Heart right ventricle (tissue), 16 donors: Measurements from ENCODE around the gene KDM5B. TPM values are rescaled to one million over a fixed set of nuclear protein-coding genes. Genes with fewer than 3 reads are reported as not detected.

Source experiments
- ATAC-seq, 8 donors: fragments of 200-7000 bp; cut with Tn5 transposase; one replicate each; pipeline ENCODE4 v1.9.1; 2020; ENCODE audit warnings: mild to moderate bottlenecking in 8 of 8, moderate library complexity in 8 of 8, moderate number of reproducible peaks in 1 of 8
- DNase-seq, 2 donors: peaks; one replicate each; pipeline ENCODE4 v3.0.0-alpha.2; 2020
- H3K27ac ChIP-seq, 10 donors: fragments of 200-600 bp; sonication (generic) in 2 of 10; one replicate each; pipeline versions ENCODE4 v1.5.0 to v1.8.0; 2020 to 2022; ENCODE audit warnings: mild to moderate bottlenecking in 3 of 10
- H3K27me3 ChIP-seq, 7 donors: fragments of 200-600 bp; one replicate each; pipeline ENCODE4 v1.8.0; 2021 to 2022; ENCODE audit warnings: mild to moderate bottlenecking in 2 of 7
- H3K36me3 ChIP-seq, 9 donors: fragments of 200-600 bp; sonication (generic) in 1 of 9; one replicate each; pipeline versions ENCODE4 v1.5.0 to v1.8.0; 2020 to 2022; ENCODE audit warnings: mild to moderate bottlenecking in 2 of 9
- H3K4me1 ChIP-seq, 9 donors: fragments of 200-600 bp; sonication (generic) in 1 of 9; one replicate each; pipeline versions ENCODE4 v1.5.0 to v1.8.0; 2020 to 2022; ENCODE audit warnings: mild to moderate bottlenecking in 4 of 9
- H3K4me3 ChIP-seq, 10 donors: fragments of 200-600 bp; sonication (generic) in 2 of 10; one replicate each; pipeline versions ENCODE4 v1.5.0 to v1.8.0; 2020 to 2022; ENCODE audit warnings: mild to moderate bottlenecking in 7 of 10, moderate library complexity in 2 of 10
- H3K9me3 ChIP-seq, 11 donors: fragments of 200-600 bp in 10 of 11; sonication (generic) in 2 of 11; one replicate each; pipeline versions ENCODE4 v1.5.0 to v1.8.0; 2013 to 2022; ENCODE audit warnings: mild to moderate bottlenecking in 2 of 11, control low read depth in 1 of 11, moderate library complexity in 1 of 11
- CTCF ChIP-seq, 9 donors: fragments of 200-600 bp; sonication (generic) in 2 of 9; IDR thresholded peaks; one replicate each; pipeline versions ENCODE4 v1.5.0 to v1.8.0; 2021 to 2022; ENCODE audit warnings: antibody characterized with exemption in 9 of 9, mild to moderate bottlenecking in 5 of 9, moderate library complexity in 1 of 9
- WGBS, 2 donors: extraction: QIAGEN DNeasy Blood & Tissue Kit; methylation state at CpG; one replicate each; pipeline ENCODE4 v1.1.7; 2013; ENCODE audit warnings: inconsistent platforms in 1 of 2; 5-methylcytosine and 5-hydroxymethylcytosine counted together
- intact Hi-C, 10 donors: fragments of 100-400 bp; cut with DNase I; formaldehyde crosslinking; loops; one replicate each; pipeline versions ENCODE4 v1.11.1 to v1.14.2; 2022
- polyA plus RNA-seq, 2 donors: library from polyadenylated mRNA; stranded (reverse); fragments of 200-250 nt; gene quantifications; one replicate each; pipeline ENCODE4 v1.2.3, GENCODE V29; 2013
- total RNA-seq, 10 donors: library from RNA; stranded (reverse); fragmentation: NEBNext Ultra II Directional in 3 of 10; extraction: Animal tissue kit (Norgen Biotek cat#: 25700) in 3 of 10; gene quantifications; one replicate each; pipeline versions ENCODE4 v1.2.1 to v1.2.4, GENCODE V29; 2021 to 2023
- donor health status: Arrhythmogenic right ventricular cardiomyopathy.
- donor health status: ischemic (EF 13 %, LVEDD 7.1; RV severe dilation, severe dysfunction).
- donor health status: healthy with polysubstance abuse.
- donor health status: DM: no; HTN: yes; CAD: no.
- donor health status: DM: no; HTN: no; CAD: no.
- donor health status: ischemic (EF 25% LVEDD 6.9; RV normal size, moderate dysfunction).
- donor health status: ischemic (EF 25% LVEDD 5.7; RV mildly dilated, moderate dysfunction).
- donor health status: healthy.
- donor health status: DM: yes; HTN: yes; CAD: no.
- donor health status: Ischemic cardiomyopathy.
- donor health status: ischemic (EF 35%, LVEDD 5.7; RV mildly dilated, moderate dysfunction).
- donor health status: nonischemic (EF 11% LVEDD 7.7; RV severe dilation, severe dysfunction).
- donor health status: DM: yes; HTN: yes; CAD: no.
- donor health status: PGD.
- donor health status: ischemic (EF 29% LVEDD 5.4; RV normal size, mild dysfunction).
- donor health status: nonischemic (EF 23%, LVEDD 6.1; RV moderate dilation, normal function).

KDM5B gene
- total and polyA plus RNA-seq, 12 donors: 4.9 to 18.5 (median 13.6) TPM

DNA sequence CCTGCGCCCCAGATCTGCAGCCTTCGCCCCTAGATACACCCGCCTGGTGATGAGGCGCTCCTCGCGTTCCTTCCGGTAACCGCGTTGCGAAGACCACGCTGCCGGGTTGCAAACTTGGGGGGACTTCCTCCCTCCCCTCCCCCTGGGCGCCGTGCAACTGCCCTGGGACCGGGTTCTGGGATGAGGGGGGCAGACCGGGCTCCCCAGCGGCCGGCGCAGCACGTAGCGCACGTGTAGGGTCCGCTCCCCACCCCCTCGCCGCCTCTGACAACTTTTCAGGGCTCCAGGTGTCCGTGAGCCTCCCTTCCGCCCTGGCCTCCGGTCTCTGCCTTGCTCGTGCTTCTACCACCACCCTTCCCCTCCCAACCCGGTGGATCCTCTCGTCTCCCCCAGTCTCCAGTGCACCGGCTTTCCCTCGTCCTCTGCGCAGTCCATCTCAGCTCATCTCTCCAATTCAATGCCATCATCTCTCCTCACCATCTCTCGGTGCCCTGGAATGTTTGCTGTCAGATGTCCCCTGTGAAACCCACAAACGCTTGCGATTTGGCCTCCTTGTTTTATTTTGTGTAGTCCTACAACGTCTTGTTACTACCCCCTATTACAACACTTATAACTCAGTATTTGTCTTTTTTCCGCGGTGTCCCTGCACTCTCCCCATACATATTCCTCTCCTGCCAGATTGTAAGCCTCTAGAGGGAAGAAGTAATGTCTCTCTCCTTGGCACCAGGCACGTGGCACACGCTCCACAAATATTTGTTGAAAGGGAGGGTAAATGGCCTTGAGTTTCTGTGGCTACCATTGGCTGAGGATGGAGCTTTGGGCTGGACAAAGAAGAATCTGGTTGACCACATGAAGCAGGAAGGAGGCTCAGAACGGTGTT is 3.3 kb upstream of the KDM5B start:
- no peaks in the 10 kb centered on the region for H3K27me3 ChIP-seq
- no peaks in the 10 kb centered on the region for H3K36me3 ChIP-seq
- TF ChIP-seq CTCF (IDR thresholded peaks at IDR 0.05): no peak
- peak; percentile 12 to 22 for DNase-seq
- intact Hi-C loops: loop anchor here in 2 of 10 donors (2.0 to 5.0 kb wide), 2 partner anchors 76 to 77 kb away; partner anchors contain the start of gene RABIF (in 2 of the 2)
- H3K4me1 ChIP-seq: peaks cover 4 to 35% (median 24%) of the 10 kb centered on the region in 9 donors
- H3K9me3 ChIP-seq: no peaks in the 10 kb centered on the region
- 7 to 8% methylated on average over 43 of the region's 43 CpGs for WGBS, 2 donors
- peak overlapping the region; percentile 48 to 86 (median 76) for H3K4me3 ChIP-seq
- ATAC-seq: peak in 2 of 8 donors; percentile 1 to 5
- peak overlapping the region in 7 of 10 donors; percentile 63 to 93 (median 86) for H3K27ac ChIP-seq

DNA sequence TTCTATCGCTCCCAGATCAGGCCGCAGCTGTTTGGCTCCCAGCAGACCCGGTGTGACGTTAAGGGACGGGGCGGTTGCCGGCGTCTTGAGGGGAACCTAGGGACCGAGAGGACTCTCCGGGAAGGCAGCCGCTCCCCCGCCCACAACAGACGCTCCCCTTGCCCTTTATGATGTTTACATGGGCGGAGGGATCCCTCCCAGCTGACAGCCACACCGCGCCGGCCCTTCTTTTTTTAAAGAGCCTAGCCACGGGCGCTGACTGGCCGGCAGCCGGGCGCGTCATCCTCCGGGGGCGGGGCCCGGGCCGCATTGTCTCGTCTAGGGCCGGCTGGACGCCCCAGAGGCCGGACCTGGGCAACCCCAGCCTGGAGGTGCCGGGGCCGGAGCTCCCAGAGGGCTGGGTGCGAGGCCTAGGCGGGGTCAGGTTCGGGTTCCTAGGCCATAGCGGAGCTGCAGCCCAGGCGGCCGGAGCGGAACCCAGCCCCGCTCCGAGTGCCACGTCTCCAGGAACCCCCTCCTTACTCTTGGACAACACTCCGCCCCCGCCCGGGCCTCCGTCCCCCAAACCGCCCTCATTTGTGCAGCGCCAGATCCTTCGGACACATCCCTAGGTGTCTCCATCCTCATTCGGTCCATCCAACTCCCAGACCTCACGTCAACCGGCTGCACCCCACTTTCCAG is 2.5 kb upstream of the KDM5B start, which contains the start of gene PCAT6:
Gene PCAT6, plus strand, starts transcription at position 340 of the 681 bp plus-strand sequence.
- peaks cover 4 to 42% (median 31%) of the 10 kb centered on the region in 9 donors for H3K4me1 ChIP-seq
- intact Hi-C loops: loop anchor here in 2 of 10 donors (2.0 to 5.0 kb wide), 2 partner anchors 77 to 78 kb away; partner anchors contain the start of gene RABIF (in 2 of the 2)
- no peaks in the 10 kb centered on the region for H3K9me3 ChIP-seq
- H3K4me3 ChIP-seq: peak within 1 kb of the TSS; percentile 48 to 86 (median 76)
- no peaks in the 10 kb centered on the region for H3K36me3 ChIP-seq
- no peaks in the 10 kb centered on the region for H3K27me3 ChIP-seq
- 0% methylated on average over 45 to 53 of the region's 53 CpGs for WGBS, 2 donors
- DNase-seq: peak; percentile 92 to 96
- no peak for TF ChIP-seq CTCF (IDR thresholded peaks at IDR 0.05)
- H3K27ac ChIP-seq: peak within 1 kb of the TSS; percentile 11 to 93 (median 81)
- peak; percentile 93 to 97 (median 95) for ATAC-seq

DNA sequence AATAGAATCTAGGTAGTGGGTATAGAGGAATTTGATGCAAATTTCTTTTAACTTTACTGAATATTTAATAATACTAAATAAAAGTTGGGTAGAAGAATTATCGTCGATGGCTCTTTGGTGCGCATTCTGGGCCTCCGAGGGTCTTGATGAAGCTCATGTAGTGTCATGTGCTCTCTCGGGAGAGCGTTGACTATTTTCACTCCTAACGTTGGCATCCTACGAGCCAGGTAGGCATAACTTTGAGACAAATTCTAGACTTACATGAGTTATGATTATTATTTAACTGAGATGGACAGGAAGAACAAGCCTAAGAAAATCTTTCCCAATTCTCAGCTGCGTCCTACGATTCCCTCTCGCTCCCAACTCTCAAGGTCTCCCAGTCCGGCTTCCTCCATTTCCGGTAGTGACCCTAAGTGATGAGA is 2.0 kb upstream of the KDM5B start:
- 5 to 7% methylated on average over 13 of the region's 13 CpGs for WGBS, 2 donors
- intact Hi-C loops: loop anchor here in 2 of 10 donors (2.0 to 5.0 kb wide), 2 partner anchors 77 to 79 kb away; partner anchors contain the start of gene RABIF (in 2 of the 2)

More for the DNA sequence above, 2.0 kb upstream of the KDM5B start:
- Histone ChIP-seq H3K4me1 (peaks cover 4 to 48% (median 37%) of the 10 kb centered on the region in 9 donors), H3K9me3 (no peaks in the 10 kb centered on the region), H3K4me3 (peak overlapping the region; percentile 48 to 86 (median 76)), H3K27me3 (no peaks in the 10 kb centered on the region), H3K36me3 (no peaks in the 10 kb centered on the region), H3K27ac (peak overlapping the region; percentile 11 to 93 (median 81))
- DNase-seq (no peak), ATAC-seq (no peak)
- no peak for TF ChIP-seq CTCF (IDR thresholded peaks at IDR 0.05)
